Epithelial cell of esophagus (primary cell): Measurements from ENCODE around the gene CAB39L.

Experiments
- DNase-seq: peaks from one replicate; pipeline ENCODE4 v3.0.0; 2010; ENCODE audit warnings: low read depth
- H3K4me3 ChIP-seq: 2 replicates; pipeline ENCODE4 v1.5.1; 2011; ENCODE audit warnings: mild to moderate bottlenecking, low read length, control low read depth
- TF ChIP-seq, protein P1 (sequence below): IDR thresholded peaks from 2 replicates; pipeline ENCODE4 v1.5.1; 2011; ENCODE audit warnings: low read depth, mild to moderate bottlenecking, low read length, control low read depth, inconsistent platforms; ENCODE audit not compliant: insufficient read depth; ENCODE audit errors: missing control alignments

CAB39L gene

DNA sequence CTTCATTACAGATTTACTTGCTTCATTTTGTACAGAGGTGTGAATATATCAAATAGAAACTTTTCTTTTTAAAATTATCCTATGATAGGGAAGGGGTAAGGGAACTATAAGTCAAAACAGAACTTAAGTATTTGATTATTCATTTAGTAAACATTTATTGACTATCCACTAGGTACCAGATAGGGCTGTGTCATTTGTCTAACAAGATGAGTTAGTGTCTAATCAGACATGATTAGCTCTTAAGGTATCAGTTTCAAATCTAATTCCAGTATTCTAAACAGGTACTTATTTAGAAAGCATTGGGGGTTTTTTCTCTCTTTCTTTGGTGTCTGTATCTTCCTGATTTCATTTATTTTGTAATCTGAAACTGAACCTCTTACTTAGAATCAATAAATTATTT lies 164.0 kb downstream of the CAB39L start:
- H3K4me3 ChIP-seq, result no peak overlapping the region
- no peak for DNase-seq
- TF ChIP-seq, protein P1, sequence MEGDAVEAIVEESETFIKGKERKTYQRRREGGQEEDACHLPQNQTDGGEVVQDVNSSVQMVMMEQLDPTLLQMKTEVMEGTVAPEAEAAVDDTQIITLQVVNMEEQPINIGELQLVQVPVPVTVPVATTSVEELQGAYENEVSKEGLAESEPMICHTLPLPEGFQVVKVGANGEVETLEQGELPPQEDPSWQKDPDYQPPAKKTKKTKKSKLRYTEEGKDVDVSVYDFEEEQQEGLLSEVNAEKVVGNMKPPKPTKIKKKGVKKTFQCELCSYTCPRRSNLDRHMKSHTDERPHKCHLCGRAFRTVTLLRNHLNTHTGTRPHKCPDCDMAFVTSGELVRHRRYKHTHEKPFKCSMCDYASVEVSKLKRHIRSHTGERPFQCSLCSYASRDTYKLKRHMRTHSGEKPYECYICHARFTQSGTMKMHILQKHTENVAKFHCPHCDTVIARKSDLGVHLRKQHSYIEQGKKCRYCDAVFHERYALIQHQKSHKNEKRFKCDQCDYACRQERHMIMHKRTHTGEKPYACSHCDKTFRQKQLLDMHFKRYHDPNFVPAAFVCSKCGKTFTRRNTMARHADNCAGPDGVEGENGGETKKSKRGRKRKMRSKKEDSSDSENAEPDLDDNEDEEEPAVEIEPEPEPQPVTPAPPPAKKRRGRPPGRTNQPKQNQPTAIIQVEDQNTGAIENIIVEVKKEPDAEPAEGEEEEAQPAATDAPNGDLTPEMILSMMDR, result no peak

DNA sequence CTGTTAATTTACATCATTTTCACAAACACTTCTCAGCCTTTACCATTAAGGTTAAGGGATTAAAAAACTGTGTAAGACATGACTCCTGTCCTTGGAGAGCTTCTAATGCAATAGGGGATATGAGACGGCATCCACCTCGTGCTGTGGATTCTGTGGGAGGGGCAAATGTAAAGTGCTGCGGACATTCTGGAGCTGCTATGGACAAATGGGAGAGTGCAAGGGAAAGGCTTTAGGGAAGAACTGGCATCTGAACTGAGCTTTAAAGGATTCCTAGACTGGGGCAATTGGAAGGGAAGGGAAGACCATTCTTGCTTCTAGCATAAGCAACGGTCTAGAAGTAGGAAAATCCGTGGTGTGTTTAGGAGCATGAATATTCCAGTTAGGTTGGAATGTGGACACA lies 164.8 kb downstream of the CAB39L start:
- TF ChIP-seq, protein P1, result no peak
- H3K4me3 ChIP-seq, result no peak overlapping the region
- no peak for DNase-seq

DNA sequence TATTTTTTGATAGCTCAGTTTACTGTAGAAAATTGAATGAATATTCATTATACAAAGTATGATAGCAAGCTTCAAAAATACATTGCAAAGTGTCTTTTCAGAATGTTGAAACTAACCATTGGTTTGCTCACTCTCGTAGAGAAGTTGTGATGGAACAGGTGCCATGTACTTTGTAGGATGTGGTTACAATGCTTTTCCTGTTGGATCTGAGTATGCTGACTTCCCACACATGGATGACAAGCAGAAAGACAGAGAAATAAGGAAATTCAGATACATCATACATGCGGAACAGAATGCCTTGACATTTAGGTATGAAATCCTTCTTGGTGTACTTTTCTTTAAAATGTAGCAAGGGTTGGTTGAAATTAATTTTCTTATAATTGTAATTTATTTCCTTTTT lies 165.7 kb downstream of the CAB39L start:
- no peak for DNase-seq
- TF ChIP-seq, protein P1, result no peak
- no peak overlapping the region for H3K4me3 ChIP-seq

DNA sequence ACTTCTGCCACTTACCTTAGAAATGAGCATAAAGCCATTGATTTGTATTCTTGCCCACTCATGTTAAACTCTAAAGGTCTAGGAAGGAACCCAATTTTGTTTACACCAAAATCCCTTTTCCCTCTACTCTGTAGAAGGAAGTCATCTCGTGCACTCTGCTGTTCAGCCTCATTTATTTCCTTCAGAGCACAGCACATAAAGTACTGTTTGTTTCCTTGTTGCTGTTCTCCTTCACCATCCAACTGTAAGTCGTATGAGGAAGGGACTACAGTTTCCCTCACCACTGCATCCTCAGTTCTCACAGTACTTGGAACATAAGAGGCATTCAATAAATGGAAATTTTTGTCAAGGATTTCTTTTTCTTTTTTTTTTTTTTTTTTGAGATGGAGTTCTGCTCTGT lies 171.6 kb downstream of the CAB39L start:
- H3K4me3 ChIP-seq, result no peak overlapping the region
- no peak for DNase-seq
- TF ChIP-seq, protein P1, result no peak

DNA sequence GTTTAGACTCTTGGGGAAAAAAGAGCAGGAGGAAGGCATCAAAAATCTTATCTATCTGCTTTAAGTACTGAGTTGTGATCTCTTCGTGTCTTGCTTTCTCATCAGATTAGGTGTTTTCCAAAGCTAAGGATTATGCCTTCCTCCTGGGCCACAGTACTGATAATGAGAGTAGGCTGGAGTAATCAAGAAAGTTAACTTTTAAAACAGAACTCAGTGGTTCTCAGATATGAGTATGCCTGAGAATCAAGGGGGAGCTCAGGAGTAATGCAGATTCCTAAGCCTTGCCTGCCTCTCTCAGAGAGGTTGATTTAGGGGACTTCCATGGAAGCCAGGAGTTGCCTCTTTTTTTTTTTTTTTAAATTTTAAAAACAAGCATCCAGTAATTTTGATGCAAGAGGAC lies 172.6 kb downstream of the CAB39L start:
- no peak overlapping the region for H3K4me3 ChIP-seq
- TF ChIP-seq, protein P1, result no peak
- no peak for DNase-seq

DNA sequence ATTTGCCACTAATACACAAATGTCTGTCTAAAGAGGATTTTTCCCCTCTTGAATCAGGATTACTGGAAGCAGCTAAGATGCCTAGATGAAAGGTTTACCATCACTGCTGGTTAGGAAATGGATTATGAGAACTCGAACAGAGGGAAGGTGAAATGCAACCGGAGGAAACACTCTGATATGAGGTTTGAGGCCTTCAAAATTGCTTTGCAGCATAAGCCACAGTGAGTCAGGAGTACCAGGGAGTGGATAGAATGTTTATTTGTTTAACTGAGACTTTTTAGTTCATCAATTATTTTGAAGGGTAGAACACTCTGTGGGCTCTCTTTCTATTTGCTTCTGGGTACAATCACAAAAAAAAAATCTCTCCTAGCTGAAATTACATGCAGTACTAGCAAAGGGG lies 178.0 kb downstream of the CAB39L start:
- no peak for DNase-seq
- TF ChIP-seq, protein P1, result no peak
- no peak overlapping the region for H3K4me3 ChIP-seq

DNA sequence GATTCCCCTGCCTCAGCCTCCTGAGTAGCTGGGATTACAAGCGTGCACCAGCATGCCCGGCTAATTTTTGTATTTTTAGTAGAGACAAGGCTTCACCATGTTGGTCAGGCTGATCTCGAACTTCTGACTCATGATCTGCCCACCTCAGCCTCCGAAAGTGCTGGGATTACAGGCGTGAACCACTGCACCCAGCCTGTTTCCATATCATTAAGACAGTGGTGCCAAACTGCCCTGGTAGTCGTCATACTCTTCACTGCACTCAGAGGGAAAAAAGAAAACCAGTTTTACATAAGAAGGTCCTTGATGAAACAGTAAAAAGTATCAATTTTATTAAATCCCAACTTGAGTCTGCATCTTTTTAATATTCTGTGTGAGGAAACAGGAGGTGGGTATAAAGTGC lies 181.2 kb downstream of the CAB39L start:
- no peak for DNase-seq
- TF ChIP-seq, protein P1, result no peak
- no peak overlapping the region for H3K4me3 ChIP-seq
